IPS-18c (cell line): ENCODE measurements around the gene TMED3.
"Not testable (repeated sequence)": the region's sequence is repeated elsewhere in the genome, so short reads cannot be mapped to it uniquely, and the experiment has no call there.

ENCODE experiments used
- H3K4me3 ChIP-seq: 2 replicates; pipeline ENCODE4 v1.7.0; 2013; ENCODE audit warnings: low read depth, mild to moderate bottlenecking, low read length, moderate library complexity; ENCODE audit not compliant: insufficient read depth
- H3K9me3 ChIP-seq: one replicate; pipeline ENCODE4 v1.6.1; 2013; ENCODE audit warnings: mild to moderate bottlenecking, low read length, moderate library complexity; ENCODE audit not compliant: control insufficient read depth, insufficient read depth

TMED3 gene

DNA sequence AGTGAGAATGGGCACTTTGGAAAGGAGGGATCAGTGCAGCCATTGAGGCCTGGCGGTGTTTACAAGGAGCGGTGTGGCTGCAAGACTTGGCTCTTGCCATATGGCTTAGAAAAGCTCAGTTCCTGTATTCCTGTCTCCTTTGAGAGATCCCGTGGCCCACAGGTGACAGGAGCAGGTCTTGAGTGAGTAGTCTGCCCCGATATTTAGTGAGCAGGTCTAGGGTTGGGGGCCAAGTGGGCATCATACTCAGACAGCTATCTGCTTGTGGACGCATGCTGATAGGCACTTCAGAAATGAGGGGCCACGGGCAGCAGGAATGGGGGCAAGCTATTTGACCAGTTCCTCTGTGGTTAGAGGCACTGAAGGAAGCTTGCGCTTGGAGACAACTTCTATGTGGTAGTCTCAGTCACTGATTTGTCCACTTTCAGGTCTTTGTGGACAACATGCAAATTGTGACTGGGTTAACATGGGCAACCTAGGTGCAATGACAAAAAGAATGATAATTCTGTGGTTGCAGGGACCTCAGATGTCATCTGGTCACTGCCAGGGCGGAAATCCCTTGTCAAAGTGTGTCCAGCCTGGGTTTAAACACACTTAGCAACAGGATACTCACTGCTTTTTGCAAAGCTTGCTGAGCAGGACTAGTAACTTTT is 1.1 kb downstream of the TMED3 start:
- Histone ChIP-seq H3K9me3 (no peaks in the 10 kb centered on the region), H3K4me3 (peak overlapping the region; percentile 81)

DNA sequence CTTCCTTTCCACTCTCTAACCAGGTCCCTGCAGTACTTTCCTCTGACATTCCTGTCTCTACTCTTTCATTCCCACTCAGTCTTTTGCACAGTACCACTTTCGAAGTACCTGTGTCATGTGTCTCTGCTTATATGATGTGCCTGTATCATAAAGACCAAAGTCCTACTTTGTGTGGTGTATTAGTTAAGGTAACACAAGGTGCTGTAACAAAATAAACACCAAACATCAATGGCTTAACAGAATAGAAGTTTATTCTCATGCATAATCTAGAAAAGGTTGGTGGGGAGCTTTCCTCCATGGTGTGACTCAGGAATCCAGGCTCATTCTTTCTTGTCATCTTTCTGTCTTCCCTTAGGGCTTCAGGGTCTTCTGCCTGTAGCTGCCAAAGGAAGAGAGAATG is 3.3 kb downstream of the TMED3 start:
- H3K9me3 ChIP-seq, result no peaks in the 10 kb centered on the region
- no peak overlapping the region for H3K4me3 ChIP-seq

DNA sequence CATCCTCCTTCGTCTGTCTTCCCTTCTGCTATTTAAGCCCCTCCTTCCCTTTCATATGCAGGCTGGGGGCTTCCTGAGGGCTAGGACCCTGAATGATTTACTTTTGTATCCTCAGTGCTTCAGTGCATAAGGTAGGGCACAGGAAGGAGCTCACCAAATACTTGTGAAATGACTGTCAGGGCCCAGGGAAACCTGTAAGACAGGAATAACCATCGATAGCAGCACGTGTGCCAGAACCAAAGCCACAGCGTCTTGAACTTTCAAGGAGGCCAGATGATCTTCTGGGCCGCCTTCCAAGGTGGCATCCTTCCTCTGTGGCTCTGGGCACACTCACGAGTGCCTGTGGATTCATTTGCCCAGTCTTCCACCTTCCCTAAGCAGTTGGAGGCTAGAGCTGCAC is 3.9 kb downstream of the TMED3 start:
- H3K4me3 ChIP-seq, result no peak overlapping the region

DNA sequence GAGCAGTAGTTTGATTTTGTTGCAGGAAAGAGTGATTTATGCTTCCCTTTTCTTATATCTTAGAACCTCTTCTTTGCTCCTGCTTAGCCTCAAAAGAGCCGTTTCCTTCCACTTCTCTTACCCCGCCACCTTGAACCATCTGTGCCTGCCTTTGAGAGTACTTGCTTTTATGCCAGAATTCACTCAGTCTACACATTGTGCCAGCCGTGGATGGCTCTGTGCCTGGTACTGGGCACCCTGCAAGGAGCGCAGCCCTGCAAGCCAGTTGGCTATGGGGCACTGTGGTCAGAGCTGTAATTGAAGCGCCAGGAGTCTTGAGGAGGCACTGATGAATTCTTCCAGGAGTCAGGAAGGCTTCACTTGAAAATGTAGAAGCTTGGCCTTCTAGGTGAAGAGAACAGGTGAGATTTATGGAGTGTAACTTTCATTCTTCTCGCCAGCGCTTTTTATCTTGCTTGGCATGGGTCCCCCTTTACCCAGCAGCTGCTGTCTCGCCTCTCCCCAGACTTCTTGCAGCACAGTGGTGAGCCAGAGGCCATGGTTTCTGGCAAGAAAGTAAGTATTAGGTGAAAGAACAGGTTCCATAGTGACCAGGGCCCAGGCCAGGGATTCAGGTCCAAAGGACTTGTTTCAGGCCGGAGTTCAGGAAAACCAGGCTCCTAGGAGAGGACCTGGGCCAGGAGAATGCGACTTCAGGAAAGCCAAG is 4.9 kb downstream of the TMED3 start:
- no peak overlapping the region for H3K4me3 ChIP-seq
- H3K9me3 ChIP-seq, result no peaks in the 10 kb centered on the region

More for the DNA sequence above, 3.9 kb downstream of the TMED3 start:
- H3K9me3 ChIP-seq, result no peaks in the 10 kb centered on the region

DNA sequence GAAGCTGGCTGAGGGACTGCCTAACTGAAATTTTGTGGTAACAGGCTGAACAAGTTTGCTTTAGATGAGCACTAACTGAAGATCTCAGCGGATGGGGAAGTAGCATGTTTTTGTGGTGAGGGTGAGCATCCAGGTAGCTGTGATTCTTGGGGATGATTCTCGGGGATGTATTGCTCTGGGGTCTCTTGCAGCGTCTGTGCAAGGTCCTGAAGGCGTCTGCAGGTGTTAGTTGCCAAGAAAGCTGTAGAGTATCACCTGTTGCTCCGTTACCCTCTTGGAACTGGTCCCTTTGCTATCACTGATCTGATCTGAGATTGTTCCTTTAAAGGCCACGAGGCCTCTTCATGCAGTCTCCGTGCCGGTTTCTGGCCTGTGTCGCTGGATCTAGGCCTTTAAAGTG is 6.0 kb downstream of the TMED3 start:
- H3K9me3 ChIP-seq, result no peaks in the 10 kb centered on the region
- H3K4me3 ChIP-seq, result no peak overlapping the region

DNA sequence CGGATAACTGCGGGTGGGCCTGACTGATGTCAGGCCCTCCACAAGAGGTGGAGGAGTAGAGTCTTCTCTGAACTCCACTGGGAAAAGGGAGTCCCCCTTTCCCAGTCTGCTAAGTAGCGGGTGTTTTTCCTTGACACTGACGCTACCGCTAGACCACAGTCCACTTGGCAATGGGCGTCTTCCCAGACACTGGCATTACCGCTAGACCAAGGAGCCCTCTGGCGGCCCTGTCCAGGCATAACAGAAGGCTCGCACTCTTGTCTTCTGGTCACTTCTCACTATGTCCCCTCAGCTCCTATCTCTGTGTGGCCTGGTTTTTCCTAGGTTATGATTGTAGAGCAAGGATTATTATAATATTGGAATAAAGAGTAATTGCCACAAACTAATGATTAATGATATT is 9.1 kb downstream of the TMED3 start:
- H3K4me3 ChIP-seq, result not testable (repeated sequence)

DNA sequence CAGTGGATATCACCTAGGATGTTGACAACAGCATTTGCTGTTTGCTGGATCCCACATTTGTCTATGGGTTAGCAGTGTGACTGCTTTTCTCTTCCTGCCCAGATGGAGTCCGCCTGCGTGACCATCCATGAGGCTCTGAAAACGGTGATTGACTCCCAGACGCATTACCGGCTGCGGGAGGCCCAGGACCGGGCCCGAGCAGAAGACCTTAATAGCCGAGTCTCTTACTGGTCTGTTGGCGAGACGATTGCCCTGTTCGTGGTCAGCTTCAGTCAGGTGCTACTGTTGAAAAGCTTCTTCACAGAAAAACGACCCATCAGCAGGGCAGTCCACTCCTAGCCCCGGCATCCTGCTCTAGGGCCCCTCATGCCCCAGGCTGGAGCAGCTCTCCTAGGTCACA is 11.0 kb downstream of the TMED3 start:
- no peak overlapping the region for H3K4me3 ChIP-seq

More for the DNA sequence above, 9.1 kb downstream of the TMED3 start:
- not testable (repeated sequence) for H3K9me3 ChIP-seq

DNA sequence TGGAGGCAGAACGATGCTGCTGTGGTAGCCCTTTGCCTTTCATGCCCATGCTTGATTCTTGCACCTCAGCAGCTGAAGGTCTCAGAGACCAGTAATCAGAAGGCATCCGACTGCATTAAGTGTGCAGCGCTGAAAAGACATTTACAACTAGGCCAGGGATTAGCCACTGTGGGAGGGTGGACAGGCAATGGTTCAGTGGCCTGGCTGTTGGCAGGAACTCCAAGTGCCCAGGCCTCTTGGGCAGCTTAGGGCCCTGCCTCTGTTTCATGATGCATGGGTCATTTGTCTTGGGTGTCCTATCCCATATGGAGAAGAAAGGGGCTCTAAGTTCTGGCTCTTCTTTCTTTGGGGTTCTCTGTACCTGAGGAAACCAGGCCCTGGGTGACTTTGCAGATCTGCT is 11.4 kb downstream of the TMED3 start:
- Histone ChIP-seq H3K4me3 (no peak overlapping the region), H3K9me3 (no peaks in the 10 kb centered on the region)

More for the DNA sequence above, 11.0 kb downstream of the TMED3 start:
- H3K9me3 ChIP-seq, result no peaks in the 10 kb centered on the region

DNA sequence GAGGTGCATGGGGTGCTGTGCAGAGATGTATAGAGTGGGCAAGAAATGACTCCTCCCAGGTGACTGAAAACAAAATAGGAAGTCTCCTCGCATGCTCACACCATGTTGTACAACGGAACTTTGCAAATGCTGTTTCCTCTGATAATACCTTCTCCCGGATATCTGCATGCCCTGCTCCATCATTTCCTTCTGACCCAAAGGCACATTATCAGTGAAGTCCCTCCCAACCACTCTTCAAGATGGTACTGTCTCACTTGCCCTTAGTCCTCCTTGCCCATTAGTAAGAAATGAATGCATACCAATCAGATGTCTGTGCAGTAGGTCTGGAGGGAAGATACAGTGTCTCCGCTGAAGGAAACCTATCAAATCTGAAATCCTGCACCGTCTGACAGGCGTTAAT is 12.0 kb downstream of the TMED3 start:
- H3K4me3 ChIP-seq, result no peak overlapping the region

DNA sequence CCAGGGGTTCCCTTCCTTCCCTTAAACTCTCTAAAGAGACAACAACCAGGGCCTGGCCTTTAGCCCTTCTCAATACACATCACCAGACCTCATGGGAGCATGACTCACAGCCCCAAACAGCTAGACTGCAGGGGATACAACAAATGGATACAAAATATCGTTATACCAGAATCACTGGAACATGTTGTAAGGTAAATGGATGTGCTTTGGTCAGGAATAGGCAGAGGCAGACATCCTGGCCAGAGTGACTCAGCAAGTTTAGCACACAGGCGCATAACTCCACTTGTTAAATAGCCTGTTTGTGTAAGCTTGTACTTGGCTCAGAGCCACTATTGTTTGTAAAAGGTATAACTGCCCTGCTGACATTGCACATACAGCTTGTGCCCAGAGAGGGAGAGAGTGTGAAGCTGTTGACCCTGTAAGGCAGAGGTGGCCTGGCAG is 18.3 kb downstream of the TMED3 start:
- Histone ChIP-seq H3K9me3 (no peaks in the 10 kb centered on the region), H3K4me3 (no peak overlapping the region)

More for the DNA sequence above, 12.0 kb downstream of the TMED3 start:
- H3K9me3 ChIP-seq, result no peaks in the 10 kb centered on the region

DNA sequence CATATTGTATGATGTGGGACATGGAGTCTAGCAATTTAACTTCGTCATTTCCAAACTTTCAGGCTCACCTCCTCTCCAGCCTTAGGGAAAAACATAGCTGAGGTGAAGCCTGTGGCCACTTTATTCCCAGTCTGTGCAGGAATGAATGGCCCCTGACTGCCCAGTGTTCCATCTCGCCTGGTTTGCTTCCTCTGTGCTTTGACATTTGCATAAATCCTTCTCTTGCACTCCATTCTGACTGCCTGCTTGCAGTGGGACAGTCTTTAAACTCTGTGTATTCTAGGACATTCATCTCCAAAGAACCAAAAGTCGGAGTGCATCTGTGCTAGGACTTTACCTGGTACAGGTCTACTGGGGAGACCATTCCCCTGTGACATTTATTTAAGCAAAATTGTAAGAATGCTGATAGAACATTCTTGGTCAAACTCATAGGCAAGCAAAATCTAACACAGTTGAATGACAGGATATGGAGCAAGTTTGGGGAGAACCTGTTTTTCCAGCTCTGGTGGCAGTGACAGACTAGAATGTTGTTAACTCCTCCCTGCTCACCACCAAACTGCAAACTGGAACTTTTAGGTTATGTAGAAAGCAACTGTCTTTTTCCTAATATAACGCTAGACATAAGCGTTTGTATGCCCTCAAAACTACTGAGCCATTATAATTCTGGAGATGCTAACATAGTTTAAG is 22.1 kb downstream of the TMED3 start:
- no peaks in the 10 kb centered on the region for H3K9me3 ChIP-seq
- no peak overlapping the region for H3K4me3 ChIP-seq

DNA sequence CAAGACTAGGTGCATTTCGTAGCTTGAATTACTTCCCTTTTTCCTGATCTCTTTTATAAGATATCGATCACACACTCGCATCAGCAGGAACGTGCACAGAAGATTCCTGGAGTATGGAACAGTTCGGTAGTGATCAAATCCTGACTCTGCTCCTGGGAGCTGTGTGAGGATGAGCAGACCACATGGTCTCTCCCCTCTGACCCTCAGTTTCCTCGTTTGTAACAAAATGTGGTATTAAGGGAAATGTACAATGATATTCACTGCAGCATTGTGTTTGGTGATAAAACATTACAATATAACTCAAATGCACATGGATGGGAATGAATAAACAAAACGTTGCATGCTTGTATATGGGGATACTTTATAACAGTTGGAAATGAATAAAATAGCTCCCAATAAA is 26.7 kb downstream of the TMED3 start:
- no peaks in the 10 kb centered on the region for H3K9me3 ChIP-seq
- no peak overlapping the region for H3K4me3 ChIP-seq

DNA sequence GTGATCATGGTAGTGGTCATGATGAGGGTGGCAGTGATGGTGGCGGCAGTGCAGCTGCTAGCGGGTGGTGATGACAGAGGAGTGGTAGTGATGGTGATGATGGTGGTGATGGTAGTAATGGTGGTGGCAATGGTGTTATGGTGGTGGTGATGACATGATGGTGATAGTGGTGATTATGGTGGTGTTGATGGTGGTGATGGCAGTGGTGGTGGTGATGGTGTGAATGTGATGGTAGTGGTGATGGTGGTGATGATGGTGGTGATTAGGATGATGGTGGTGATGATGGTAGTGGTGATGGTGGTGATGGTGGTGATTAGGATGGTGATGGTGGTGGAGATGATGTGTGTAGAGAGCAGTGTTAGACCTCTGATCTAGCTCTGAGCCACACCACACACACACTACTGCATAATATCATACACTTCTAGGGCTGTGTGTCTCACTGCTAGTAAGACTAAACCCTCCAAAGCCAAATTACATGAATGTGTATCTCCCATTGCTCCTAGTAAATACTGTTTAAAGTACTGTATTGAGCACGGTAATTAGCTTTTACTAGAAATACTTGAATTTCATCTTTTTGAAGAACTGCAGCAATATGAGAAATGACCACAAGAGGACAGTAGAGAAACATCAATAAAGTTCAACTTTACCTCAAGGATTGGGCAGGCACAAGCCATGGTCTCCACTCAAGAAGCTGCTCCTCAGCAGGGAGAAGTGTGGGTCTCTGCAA is 28.8 kb downstream of the TMED3 start:
- Histone ChIP-seq H3K4me3 (no peak overlapping the region), H3K9me3 (no peaks in the 10 kb centered on the region)

DNA sequence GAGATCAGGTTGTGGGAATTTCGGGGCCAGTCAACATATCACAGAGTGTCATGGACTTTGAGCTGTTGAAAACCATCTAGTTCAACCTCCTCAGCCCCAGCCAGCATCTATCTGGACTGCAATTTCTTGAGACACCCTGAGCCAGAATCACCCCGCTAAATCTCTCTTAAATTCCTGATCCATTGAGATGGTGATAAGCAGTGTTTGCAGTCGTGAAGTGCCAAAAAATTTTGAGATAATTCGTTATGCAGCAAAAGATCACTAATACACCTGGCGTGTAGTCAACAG is 29.3 kb downstream of the TMED3 start:
- no peak overlapping the region for H3K4me3 ChIP-seq
- H3K9me3 ChIP-seq, result no peaks in the 10 kb centered on the region

DNA sequence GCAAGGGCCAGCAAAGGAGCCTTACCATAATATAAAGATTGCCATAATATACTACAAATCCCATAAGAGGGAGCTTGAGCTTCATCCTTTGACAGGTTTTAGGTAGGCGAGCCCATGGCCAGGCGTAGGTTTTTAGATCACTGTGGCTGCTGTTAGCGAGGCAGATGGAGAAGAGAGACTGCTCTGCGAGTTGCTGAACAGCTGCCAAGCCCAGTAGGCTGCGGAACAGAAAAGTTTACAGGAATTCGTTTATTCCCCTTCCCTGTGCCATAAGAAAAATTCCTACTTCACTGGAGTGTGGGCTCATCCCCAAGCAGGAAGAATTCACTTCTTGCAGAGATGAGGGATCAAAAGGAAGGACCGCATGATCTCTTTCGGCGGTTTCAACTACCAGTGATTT is 30.5 kb downstream of the TMED3 start:
- Histone ChIP-seq H3K4me3 (no peak overlapping the region), H3K9me3 (no peaks in the 10 kb centered on the region)

DNA sequence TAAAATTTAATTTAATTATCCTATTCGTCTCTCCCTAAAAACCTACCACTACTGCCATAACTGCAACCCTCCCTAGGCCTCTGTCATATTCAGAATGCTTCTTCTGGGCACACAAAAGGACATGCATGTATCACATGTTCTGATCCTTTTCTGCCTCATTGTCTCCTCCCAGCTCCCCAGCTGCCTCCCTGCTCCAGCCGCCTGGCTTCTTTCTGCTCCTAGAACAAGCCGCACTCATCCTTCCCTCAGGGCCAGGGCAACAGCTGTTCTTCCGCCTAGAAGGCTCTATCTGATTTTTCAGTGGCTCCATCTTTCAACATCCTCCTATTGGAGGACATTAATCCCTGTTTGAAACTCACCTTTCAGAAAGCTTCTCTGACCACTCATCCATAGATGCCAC is 38.6 kb downstream of the TMED3 start:
- no peak overlapping the region for H3K4me3 ChIP-seq
- H3K9me3 ChIP-seq, result no peaks in the 10 kb centered on the region

DNA sequence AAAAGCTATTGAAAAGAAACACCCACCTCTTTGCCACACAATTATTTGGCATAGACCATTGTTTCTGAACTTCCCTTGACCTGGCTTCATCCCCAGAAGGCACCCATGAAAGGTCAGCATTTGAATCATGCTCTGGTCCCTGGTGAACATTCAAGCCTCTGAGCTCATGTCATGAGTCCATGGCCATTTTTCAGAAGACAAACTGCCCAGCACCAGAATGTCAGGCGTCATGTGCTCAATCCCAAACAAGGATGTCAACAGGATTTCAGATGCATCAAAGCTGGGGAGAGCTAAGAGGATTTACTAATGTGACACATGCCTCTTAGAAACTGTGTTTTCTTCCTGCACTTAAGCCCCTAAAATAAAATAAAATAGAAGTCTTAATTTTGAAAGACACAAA is 41.3 kb downstream of the TMED3 start:
- H3K4me3 ChIP-seq, result no peak overlapping the region
- no peaks in the 10 kb centered on the region for H3K9me3 ChIP-seq

DNA sequence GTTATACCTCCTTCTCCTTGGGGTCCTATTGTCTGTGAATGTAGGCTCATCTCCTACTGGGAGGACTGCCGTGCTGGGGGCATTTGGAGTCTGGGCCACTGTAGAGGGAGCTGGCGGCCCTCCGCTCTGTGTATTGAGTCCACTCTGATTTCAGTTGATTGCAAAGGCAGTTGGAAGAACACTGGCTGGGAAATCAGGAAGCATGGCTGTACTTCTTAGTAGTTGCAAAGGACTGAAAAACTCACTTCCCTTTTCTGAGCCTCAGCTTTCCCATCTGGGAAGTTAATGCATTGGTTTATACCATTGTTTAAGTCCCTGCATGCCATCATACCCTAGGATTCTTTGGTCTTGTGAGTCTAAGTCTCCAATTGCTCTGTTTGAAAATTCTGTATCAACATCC is 46.7 kb downstream of the TMED3 start:
- H3K4me3 ChIP-seq, result no peak overlapping the region
- no peaks in the 10 kb centered on the region for H3K9me3 ChIP-seq
